AG04450 (cell line): ENCODE data around the gene CPXM2. TPM values are rescaled to one million over a fixed set of nuclear protein-coding genes. Genes with fewer than 3 reads are reported as not detected.

Source experiments
- CTCF ChIA-PET: fragments of 300-600, 350-600 bp; formaldehyde crosslinking; extraction: SDS; loops from one replicate; lab custom pipeline; 2022; ENCODE audit warnings: antibody characterized with exemption, inconsistent platforms; lab: Charles Lee
- POLR2A ChIA-PET: fragments of 350-600 bp; formaldehyde crosslinking; extraction: SDS; loops from one replicate; lab custom pipeline; 2021; ENCODE audit warnings: antibody characterized with exemption, inconsistent platforms; lab: Yijun Ruan, JAX
- DNase-seq: peaks from one replicate; pipeline ENCODE4 v3.0.0-alpha.2; 2011; ENCODE audit warnings: low read depth, low spot score
- H3K27ac ChIP-seq: one replicate; pipeline ENCODE4 v1.5.1; 2012; ENCODE audit warnings: low read depth, low read length, control low read depth
- H3K27me3 ChIP-seq: one replicate; pipeline ENCODE4 v1.6.0; 2012; ENCODE audit warnings: low read length; ENCODE audit not compliant: control insufficient read depth, insufficient read depth
- H3K4me3 ChIP-seq: 2 replicates; pipeline ENCODE4 v1.5.1; 2011; ENCODE audit warnings: mild to moderate bottlenecking, low read depth, low read length, control low read depth
- H3K9me3 ChIP-seq: 2 replicates; pipeline ENCODE4 v1.5.1; 2012; ENCODE audit warnings: low read length; ENCODE audit not compliant: control insufficient read depth, insufficient read depth
- polyA plus RNA-seq: library from polyadenylated mRNA; depleted of rRNA; stranded (reverse); fragments of >200 nt; gene quantifications from 2 replicates; pipeline ENCODE4 v1.2.3, GENCODE V29; 2011
- TF ChIP-seq, protein P1 (sequence below): IDR thresholded peaks from 2 replicates; pipeline ENCODE4 v1.5.1; 2011; ENCODE audit warnings: low read depth, low read length, control low read depth, inconsistent platforms

The CPXM2 gene
- polyA plus RNA-seq, 1 experiment, result not detected

DNA sequence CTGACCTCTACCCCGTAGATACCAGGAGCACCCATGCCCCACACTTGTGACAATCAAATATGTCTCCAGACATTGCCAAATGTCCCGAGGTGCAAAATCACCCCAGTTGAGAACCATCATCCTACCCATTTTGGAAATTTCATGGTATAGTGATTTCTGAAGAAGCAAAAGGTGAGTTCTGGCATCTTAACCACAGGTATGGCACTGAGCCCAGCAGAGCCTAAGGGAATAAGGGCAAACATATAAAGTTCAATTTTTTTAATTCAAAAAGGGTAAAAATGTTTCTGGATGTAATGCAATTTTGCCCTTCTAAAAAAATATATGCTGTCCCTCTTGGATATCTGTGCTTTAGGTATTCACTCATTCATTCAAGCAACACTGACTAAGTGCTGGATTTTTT is 30.5 kb upstream of the CPXM2 start:
- Histone ChIP-seq H3K9me3 (peaks cover 16% of the 10 kb centered on the region), H3K27me3 (no peaks in the 10 kb centered on the region), H3K4me3 (no peak overlapping the region), H3K27ac (no peak overlapping the region)
- ChIA-PET CTCF (interaction anchor here (1.3 kb wide), 1 partner anchor 467 kb away, joined by 3 read pairs; no protein-coding TSS in a partner anchor), POLR2A (no interaction called here)
- TF ChIP-seq, protein P1, sequence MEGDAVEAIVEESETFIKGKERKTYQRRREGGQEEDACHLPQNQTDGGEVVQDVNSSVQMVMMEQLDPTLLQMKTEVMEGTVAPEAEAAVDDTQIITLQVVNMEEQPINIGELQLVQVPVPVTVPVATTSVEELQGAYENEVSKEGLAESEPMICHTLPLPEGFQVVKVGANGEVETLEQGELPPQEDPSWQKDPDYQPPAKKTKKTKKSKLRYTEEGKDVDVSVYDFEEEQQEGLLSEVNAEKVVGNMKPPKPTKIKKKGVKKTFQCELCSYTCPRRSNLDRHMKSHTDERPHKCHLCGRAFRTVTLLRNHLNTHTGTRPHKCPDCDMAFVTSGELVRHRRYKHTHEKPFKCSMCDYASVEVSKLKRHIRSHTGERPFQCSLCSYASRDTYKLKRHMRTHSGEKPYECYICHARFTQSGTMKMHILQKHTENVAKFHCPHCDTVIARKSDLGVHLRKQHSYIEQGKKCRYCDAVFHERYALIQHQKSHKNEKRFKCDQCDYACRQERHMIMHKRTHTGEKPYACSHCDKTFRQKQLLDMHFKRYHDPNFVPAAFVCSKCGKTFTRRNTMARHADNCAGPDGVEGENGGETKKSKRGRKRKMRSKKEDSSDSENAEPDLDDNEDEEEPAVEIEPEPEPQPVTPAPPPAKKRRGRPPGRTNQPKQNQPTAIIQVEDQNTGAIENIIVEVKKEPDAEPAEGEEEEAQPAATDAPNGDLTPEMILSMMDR, result no peak
- DNase-seq, result no peak

- Histone ChIP-seq H3K9me3 (peaks cover 32% of the 10 kb centered on the region), H3K27me3 (no peaks in the 10 kb centered on the region), H3K27ac (no peak overlapping the region), H3K4me3 (no peak overlapping the region)
- no peak for DNase-seq
- TF ChIP-seq, protein P1, result no peak
- ChIA-PET POLR2A (no interaction called here), CTCF (interaction anchor here (0.7 kb wide), 1 partner anchor 733 kb away, joined by 3 read pairs; no protein-coding TSS in a partner anchor)
Observed at GRCh38 chr10:123916775-123917174, 25.2 kb upstream of the CPXM2 start.

DNA sequence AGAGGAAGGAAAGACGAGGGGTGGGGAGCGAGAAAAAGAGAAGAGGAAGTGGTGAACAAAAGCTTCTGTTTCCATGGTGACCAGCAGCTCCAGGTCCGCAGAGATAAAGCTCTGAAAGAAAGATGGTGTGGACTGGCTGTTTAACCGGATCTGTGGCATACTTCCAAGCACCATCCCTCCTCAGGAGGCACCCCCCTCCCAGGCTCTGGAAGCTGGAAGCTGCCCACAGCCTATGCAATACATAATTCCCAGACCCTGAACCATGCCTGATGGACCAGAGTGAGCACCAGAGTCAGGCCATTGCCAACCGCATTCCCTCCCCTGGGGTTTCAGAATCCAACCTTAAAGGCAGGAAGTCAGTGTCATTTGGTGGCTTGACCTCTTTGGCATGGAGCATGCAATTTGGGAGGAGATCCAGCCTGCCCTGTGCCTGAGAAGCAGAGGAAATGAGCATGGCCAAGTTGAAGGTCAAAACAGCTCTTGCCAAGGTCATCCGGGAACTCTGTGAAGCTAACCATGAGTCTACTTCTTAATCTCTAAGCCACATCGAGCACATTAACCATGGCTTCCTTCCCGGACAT is 22.2 kb upstream of the CPXM2 start:
- DNase-seq, result no peak
- no peak overlapping the region for H3K4me3 ChIP-seq
- POLR2A ChIA-PET, result no interaction called here
- H3K27ac ChIP-seq, result no peak overlapping the region
- TF ChIP-seq, protein P1, result no peak
- CTCF ChIA-PET, result no interaction called here
- peaks cover 50% of the 10 kb centered on the region for H3K9me3 ChIP-seq
- H3K27me3 ChIP-seq, result no peaks in the 10 kb centered on the region

- Histone ChIP-seq H3K9me3 (peaks cover 51% of the 10 kb centered on the region), H3K27me3 (no peaks in the 10 kb centered on the region), H3K4me3 (no peak overlapping the region), H3K27ac (no peak overlapping the region)
- TF ChIP-seq, protein P1, result no peak
- DNase-seq, result no peak
- ChIA-PET CTCF (no interaction called here), POLR2A (no interaction called here)
Observed at GRCh38 chr10:123912871-123913270, 21.3 kb upstream of the CPXM2 start.

GRCh38 chr10:123912466-123912865 is 20.9 kb upstream of the CPXM2 start:
- TF ChIP-seq, protein P1, result no peak
- CTCF ChIA-PET, result no interaction called here
- Histone ChIP-seq H3K4me3 (no peak overlapping the region), H3K9me3 (peaks cover 55% of the 10 kb centered on the region), H3K27ac (no peak overlapping the region), H3K27me3 (no peaks in the 10 kb centered on the region)
- POLR2A ChIA-PET, result no interaction called here
- no peak for DNase-seq
